Thyroid gland (tissue), 4 donors: ENCODE results near the gene LIN7B. TPM values are rescaled to one million over a fixed set of nuclear protein-coding genes. Genes with fewer than 3 reads are reported as not detected.

Experiments
- DNase-seq, 2 donors: peaks; one replicate each; pipeline ENCODE4 v3.0.0-alpha.2; 2019
- H3K27ac ChIP-seq, 3 donors: fragments of 200-600 bp; sonication (generic); 1 replicate in 2 of 3; 2 replicates in 1 of 3; pipeline ENCODE4 v1.5.1; 2016 to 2019; ENCODE audit warnings: mild to moderate bottlenecking in 1 of 3, moderate library complexity in 1 of 3
- H3K27me3 ChIP-seq: fragments of 200-600 bp; sonication (generic); one replicate; pipeline ENCODE4 v1.5.1; 2019
- H3K36me3 ChIP-seq, 2 donors: fragments of 200-600 bp; sonication (generic); one replicate each; pipeline ENCODE4 v1.5.1; 2016 to 2019
- H3K4me1 ChIP-seq, 2 donors: fragments of 200-600 bp; sonication (generic); one replicate each; pipeline ENCODE4 v1.5.1; 2017 to 2019
- H3K4me3 ChIP-seq, 3 donors: fragments of 200-600 bp; sonication (generic); replicated peaks in 1 of 3; 1 replicate in 2 of 3; 2 replicates in 1 of 3; pipeline ENCODE4 v1.5.1; 2016; ENCODE audit warnings: mild to moderate bottlenecking in 1 of 3
- H3K9me3 ChIP-seq: fragments of 200-600 bp; sonication (generic); one replicate; pipeline ENCODE4 v1.5.1; 2017
- CTCF ChIP-seq, 6 experiments: fragments of 200-600 bp in 3 of 6; fragments of 450-650 bp in 3 of 6; sonication (generic) in 3 of 6; IDR thresholded peaks; one replicate each; pipeline ENCODE4 v1.5.1; 2016 to 2019; ENCODE audit warnings: antibody characterized with exemption in 6 of 6, mild to moderate bottlenecking in 2 of 6, inconsistent platforms in 1 of 6, moderate library complexity in 1 of 6
- POLR2A ChIP-seq, 2 donors: fragments of 450-650 bp; IDR thresholded peaks; one replicate each; pipeline ENCODE4 v1.6.1; 2017; ENCODE audit warnings: antibody characterized with exemption in 2 of 2, mild to moderate bottlenecking in 2 of 2, moderate library complexity in 1 of 2
- WGBS, 2 donors: methylation state at CpG; one replicate each; pipeline ENCODE4 v1.1.5; 2017; 5-methylcytosine and 5-hydroxymethylcytosine counted together
- intact Hi-C: fragments of 100-400 bp; cut with DNase I; formaldehyde crosslinking; loops from one replicate; pipeline ENCODE4 v1.15.1; 2023
- total RNA-seq, 4 donors: library from RNA; depleted of rRNA; stranded (reverse); fragments of >200 nt; gene quantifications; one replicate each; pipeline ENCODE4 v1.2.3, GENCODE V29; 2016

LIN7B gene
- total RNA-seq, 4 donors from 2014 or later, result 10.5 to 17.7 (median 13.8) TPM

DNA sequence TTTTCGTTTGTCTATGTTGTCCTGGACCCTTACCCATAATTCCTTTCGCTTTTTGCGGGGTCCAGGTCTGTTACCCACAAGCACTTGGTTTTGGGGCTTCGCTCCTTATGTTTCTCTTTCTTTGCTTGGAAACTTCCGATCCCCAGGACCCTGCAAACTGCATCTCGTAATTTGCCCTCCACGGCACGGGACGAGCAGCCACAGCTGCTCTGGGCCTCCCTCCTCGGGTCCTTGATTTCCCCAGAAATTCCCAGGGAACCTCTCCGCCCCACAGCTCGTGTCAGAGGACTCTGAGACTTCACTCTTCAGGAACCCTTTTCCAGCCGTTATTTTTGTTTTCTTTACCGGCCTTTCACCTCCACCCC, 28.3 kb upstream of the LIN7B start:
- WGBS, 2 donors, result 0 to 2% methylated on average over 14 of the region's 14 CpGs
- no peak for TF ChIP-seq CTCF (IDR thresholded peaks at IDR 0.05)
- TF ChIP-seq POLR2A (IDR thresholded peaks at IDR 0.05), result no peak
- no peak for DNase-seq
- H3K9me3 ChIP-seq, result no peaks in the 10 kb centered on the region
- no peaks in the 10 kb centered on the region for H3K27me3 ChIP-seq
- H3K36me3 ChIP-seq, result peaks cover 11 to 14% of the 10 kb centered on the region in 2 donors
- intact Hi-C loops, result no loop called here
- peaks cover 11 to 25% of the 10 kb centered on the region in 2 donors for H3K4me1 ChIP-seq
- H3K4me3 ChIP-seq, result peak overlapping the region; percentile 60 to 80 (median 77)
- H3K27ac ChIP-seq, result peak overlapping the region in 2 of 3 donors; percentile 70 to 89

DNA sequence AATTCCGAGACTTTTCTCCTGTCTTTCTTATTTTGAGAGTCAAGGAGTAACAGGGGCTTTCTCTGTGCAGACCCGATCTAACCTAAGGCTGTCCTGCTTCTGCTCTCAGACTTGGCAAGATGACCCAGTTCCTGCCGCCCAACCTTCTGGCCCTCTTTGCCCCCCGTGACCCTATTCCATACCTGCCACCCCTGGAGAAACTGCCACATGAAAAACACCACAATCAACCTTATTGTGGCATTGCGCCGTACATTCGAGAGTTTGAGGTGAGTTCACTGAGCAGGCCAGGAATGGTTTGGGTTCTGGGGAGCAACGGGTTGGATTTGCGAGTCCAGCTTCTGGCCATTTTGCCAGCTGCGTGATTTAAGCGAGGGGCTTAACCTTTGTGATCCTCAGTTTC, 27.9 kb upstream of the LIN7B start:
- Histone ChIP-seq H3K4me1 (peaks cover 11 to 25% of the 10 kb centered on the region in 2 donors), H3K27ac (peak overlapping the region in 1 of 3 donors; percentile 89), H3K27me3 (no peaks in the 10 kb centered on the region), H3K9me3 (no peaks in the 10 kb centered on the region), H3K36me3 (peaks cover 15 to 19% of the 10 kb centered on the region in 2 donors), H3K4me3 (peak overlapping the region in 2 of 3 donors; percentile 77 to 80)
- WGBS, 2 donors, result 48 to 50% methylated on average over 11 of the region's 11 CpGs
- TF ChIP-seq CTCF (IDR thresholded peaks at IDR 0.05), result no peak
- no peak for TF ChIP-seq POLR2A (IDR thresholded peaks at IDR 0.05)
- DNase-seq, result no peak
- intact Hi-C loops, result no loop called here

GRCh38 chr19:49091391-49092038, 22.7 kb upstream of the LIN7B start:
- H3K27ac ChIP-seq, result no peak overlapping the region
- DNase-seq, result no peak
- no peak overlapping the region for H3K4me3 ChIP-seq
- no peaks in the 10 kb centered on the region for H3K9me3 ChIP-seq
- peaks cover 46 to 48% of the 10 kb centered on the region in 2 donors for H3K36me3 ChIP-seq
- 93 to 95% methylated on average over 17 of the region's 17 CpGs for WGBS, 2 donors
- H3K4me1 ChIP-seq, result peaks cover 9 to 17% of the 10 kb centered on the region in 2 donors
- no peaks in the 10 kb centered on the region for H3K27me3 ChIP-seq
- intact Hi-C loops, result no loop called here
- TF ChIP-seq CTCF (IDR thresholded peaks at IDR 0.05) (no peak), POLR2A (IDR thresholded peaks at IDR 0.05) (no peak)

- no peaks in the 10 kb centered on the region for H3K9me3 ChIP-seq
- no peak overlapping the region for H3K4me3 ChIP-seq
- no peak for DNase-seq
- peaks cover 0 to 8% of the 10 kb centered on the region in 2 donors for H3K4me1 ChIP-seq
- H3K27me3 ChIP-seq, result no peaks in the 10 kb centered on the region
- H3K27ac ChIP-seq, result no peak overlapping the region
- TF ChIP-seq POLR2A (IDR thresholded peaks at IDR 0.05) (no peak), CTCF (IDR thresholded peaks at IDR 0.05) (no peak)
- 92 to 95% methylated on average over 6 of the region's 6 CpGs for WGBS, 2 donors
- intact Hi-C loops, result no loop called here
- peaks cover 46 to 55% of the 10 kb centered on the region in 2 donors for H3K36me3 ChIP-seq
These were observed 21.5 kb upstream of the LIN7B start for GRCh38 chr19:49092686-49093085.
